Measurements from ENCODE around the gene DLD.
A peak's percentile ranks its signal among the peaks of the same experiment; 100 is the strongest.

DLD gene

GRCh38 chr7:107878636-107879035 lies 12.3 kb upstream of the DLD start:
- Histone ChIP-seq H3K36me3 (ENCODE audit: insufficient read depth, low read length) (no peaks in the 10 kb centered on the region), H3K4me2 (ENCODE audit: insufficient read depth, low read length) (no peak overlapping the region), H3K27ac (ENCODE audit: low read length) (no peak overlapping the region), H3K79me2 (ENCODE audit: insufficient read depth, low read length) (no peaks in the 10 kb centered on the region), H3K27me3 (ENCODE audit: insufficient read depth, low read length, poor library complexity) (peaks cover 4% of the 10 kb centered on the region), H2AFZ (ENCODE audit: low read depth, low read length) (no peak overlapping the region), H3K9ac (ENCODE audit: low read depth, low read length) (no peak overlapping the region), H4K20me1 (ENCODE audit: insufficient read depth, low read length) (no peaks in the 10 kb centered on the region), H3K4me1 (ENCODE audit: insufficient read depth, low read length) (peaks cover 11% of the 10 kb centered on the region; the same call in 1 of the 2 replicates), H3K4me3 (ENCODE audit: low read depth in 1 of 2, low read length in 2 of 2) (no peak overlapping the region), H3K9me3 (ENCODE audit: insufficient read depth, low read length, severe bottlenecking) (no peaks in the 10 kb centered on the region)
- DNase-seq, result no peak
- TF ChIP-seq CTCF (IDR thresholded peaks at IDR 0.05; ENCODE audit: borderline replicate concordance, extremely low read depth, low read length, poor library complexity, severe bottlenecking) (no peak), EZH2 (IDR thresholded peaks at IDR 0.05; ENCODE audit: borderline replicate concordance, low read depth, low read length, severe bottlenecking) (no peak)
- no peak for ATAC-seq (ENCODE audit: insufficient read depth, low read depth)

GRCh38 chr7:107879400-107880035 lies 11.5 kb upstream of the DLD start:
- Histone ChIP-seq H2AFZ (ENCODE audit: low read depth, low read length) (peak overlapping the region; percentile 46), H3K9me3 (ENCODE audit: insufficient read depth, low read length, severe bottlenecking) (no peaks in the 10 kb centered on the region), H3K27ac (ENCODE audit: low read length) (no peak overlapping the region), H3K9ac (ENCODE audit: low read depth, low read length) (no peak overlapping the region), H3K79me2 (ENCODE audit: insufficient read depth, low read length) (no peaks in the 10 kb centered on the region), H3K4me3 (ENCODE audit: low read depth in 1 of 2, low read length in 2 of 2) (no peak overlapping the region), H4K20me1 (ENCODE audit: insufficient read depth, low read length) (no peaks in the 10 kb centered on the region), H3K27me3 (ENCODE audit: insufficient read depth, low read length, poor library complexity) (peaks cover 4% of the 10 kb centered on the region), H3K4me2 (ENCODE audit: insufficient read depth, low read length) (peak overlapping the region; percentile 46), H3K36me3 (ENCODE audit: insufficient read depth, low read length) (no peaks in the 10 kb centered on the region), H3K4me1 (ENCODE audit: insufficient read depth, low read length) (peaks cover 8% of the 10 kb centered on the region; the same call in 1 of the 2 replicates)
- DNase-seq, result peak; percentile 46
- ATAC-seq (ENCODE audit: insufficient read depth, low read depth), result peak; percentile 82
- TF ChIP-seq EZH2 (IDR thresholded peaks at IDR 0.05; ENCODE audit: borderline replicate concordance, low read depth, low read length, severe bottlenecking) (no peak), CTCF (IDR thresholded peaks at IDR 0.05; ENCODE audit: borderline replicate concordance, extremely low read depth, low read length, poor library complexity, severe bottlenecking) (peak; percentile 79)

- no peaks in the 10 kb centered on the region for H3K9me3 ChIP-seq (ENCODE audit: insufficient read depth, low read length, severe bottlenecking)
- H3K36me3 ChIP-seq (ENCODE audit: insufficient read depth, low read length), result no peaks in the 10 kb centered on the region
- no peak for ATAC-seq (ENCODE audit: insufficient read depth, low read depth)
- H3K27me3 ChIP-seq (ENCODE audit: insufficient read depth, low read length, poor library complexity), result no peaks in the 10 kb centered on the region
- H3K4me2 ChIP-seq (ENCODE audit: insufficient read depth, low read length), result no peak overlapping the region
- no peaks in the 10 kb centered on the region for H3K79me2 ChIP-seq (ENCODE audit: insufficient read depth, low read length)
- no peak overlapping the region for H3K27ac ChIP-seq (ENCODE audit: low read length)
- H3K4me3 ChIP-seq (ENCODE audit: low read depth in 1 of 2, low read length in 2 of 2), result no peak overlapping the region
- no peak overlapping the region for H3K9ac ChIP-seq (ENCODE audit: low read depth, low read length)
- H2AFZ ChIP-seq (ENCODE audit: low read depth, low read length), result no peak overlapping the region
- no peak for DNase-seq
- H4K20me1 ChIP-seq (ENCODE audit: insufficient read depth, low read length), result no peaks in the 10 kb centered on the region
- TF ChIP-seq CTCF (IDR thresholded peaks at IDR 0.05; ENCODE audit: borderline replicate concordance, extremely low read depth, low read length, poor library complexity, severe bottlenecking) (no peak), EZH2 (IDR thresholded peaks at IDR 0.05; ENCODE audit: borderline replicate concordance, low read depth, low read length, severe bottlenecking) (no peak)
- H3K4me1 ChIP-seq (ENCODE audit: insufficient read depth, low read length), result peaks cover 4% of the 10 kb centered on the region; the same call in 1 of the 2 replicates
Observed at GRCh38 chr7:107882766-107883165, 8.2 kb upstream of the DLD start.

Measured in DND-41 (cell line).